Stimulated activated naive B cell treated with anti-CD40 and anti-IgM and Interleukin-4, amounts not matched to agents 10 μg/mL and 1 μg/mL and 100 μg/mL, for 72 hours (primary cell): ENCODE results near the gene LMOD2.

Experiments
- ATAC-seq, 2 donors: fragments of 150-1000 bp; cut with Tn5 transposase; replicated peaks; 2 replicates each; pipeline ENCODE4 v1.10.0; 2021; ENCODE audit warnings: moderate library complexity in 1 of 2
- DNase-seq: peaks from one replicate; pipeline ENCODE4 v3.0.0; 2021
- H3K27ac Mint-ChIP-seq: one replicate; pipeline ENCODE4 v1.8.0; 2022; ENCODE audit warnings: mild to moderate bottlenecking, mixed read lengths
- H3K27me3 Mint-ChIP-seq, 2 donors: one replicate each; pipeline ENCODE4 v1.8.0; 2022; ENCODE audit warnings: mixed read lengths in 2 of 2
- H3K36me3 Mint-ChIP-seq, 2 donors: one replicate each; pipeline ENCODE4 v1.8.0; 2022; ENCODE audit warnings: mixed read lengths in 2 of 2, mild to moderate bottlenecking in 1 of 2
- H3K4me1 Mint-ChIP-seq, 2 donors: one replicate each; pipeline ENCODE4 v1.8.0; 2022; ENCODE audit warnings: mixed read lengths in 2 of 2, mild to moderate bottlenecking in 1 of 2
- H3K4me3 Mint-ChIP-seq, 2 donors: one replicate each; pipeline ENCODE4 v1.8.0; 2022; ENCODE audit warnings: mild to moderate bottlenecking in 2 of 2, mixed read lengths in 2 of 2, moderate library complexity in 1 of 2
- H3K9me3 Mint-ChIP-seq, 2 donors: one replicate each; pipeline ENCODE4 v1.8.0; 2022; ENCODE audit warnings: mixed read lengths in 2 of 2, mild to moderate bottlenecking in 1 of 2

The LMOD2 gene

GRCh38 chr7:123652406-123652805 is 3.3 kb upstream of the LMOD2 start:
- Mint-ChIP-seq H3K4me3 (no peak overlapping the region), H3K9me3 (no peaks in the 10 kb centered on the region), H3K27me3 (peaks cover 15 to 19% of the 10 kb centered on the region in 2 donors), H3K27ac (no peak overlapping the region), H3K4me1 (no peaks in the 10 kb centered on the region), H3K36me3 (no peaks in the 10 kb centered on the region)
- ATAC-seq (no peak), DNase-seq (no peak)

GRCh38 chr7:123653162-123653561 is 2.5 kb upstream of the LMOD2 start:
- Mint-ChIP-seq H3K4me3 (no peak overlapping the region), H3K27ac (no peak overlapping the region), H3K4me1 (no peaks in the 10 kb centered on the region), H3K36me3 (no peaks in the 10 kb centered on the region), H3K27me3 (peaks cover 15 to 18% of the 10 kb centered on the region in 2 donors), H3K9me3 (no peaks in the 10 kb centered on the region)
- ATAC-seq (no peak), DNase-seq (no peak)

- no peaks in the 10 kb centered on the region for H3K4me1 Mint-ChIP-seq
Measured at GRCh38 chr7:123656544-123657303, 1.1 kb downstream of the LMOD2 start.

GRCh38 chr7:123657304-123657685 is 1.6 kb downstream of the LMOD2 start:
- H3K36me3 Mint-ChIP-seq = no peaks in the 10 kb centered on the region
- no peaks in the 10 kb centered on the region for H3K4me1 Mint-ChIP-seq
- peaks cover 29% of the 10 kb centered on the region in 2 donors for H3K27me3 Mint-ChIP-seq
- DNase-seq (no peak), ATAC-seq (no peak)
- H3K27ac Mint-ChIP-seq = no peak overlapping the region
- no peak overlapping the region for H3K4me3 Mint-ChIP-seq
- H3K9me3 Mint-ChIP-seq = no peaks in the 10 kb centered on the region

More at GRCh38 chr7:123656544-123657303, 1.1 kb downstream of the LMOD2 start:
- no peaks in the 10 kb centered on the region for H3K9me3 Mint-ChIP-seq
- H3K36me3 Mint-ChIP-seq = no peaks in the 10 kb centered on the region
- H3K4me3 Mint-ChIP-seq = no peak overlapping the region
- H3K27ac Mint-ChIP-seq = no peak overlapping the region
- DNase-seq (no peak), ATAC-seq (no peak)
- peaks cover 23 to 27% of the 10 kb centered on the region in 2 donors for H3K27me3 Mint-ChIP-seq

- no peak for ATAC-seq
- Mint-ChIP-seq H3K9me3 (no peaks in the 10 kb centered on the region), H3K27ac (no peak overlapping the region), H3K27me3 (peaks cover 36% of the 10 kb centered on the region in 2 donors), H3K4me3 (no peak overlapping the region), H3K4me1 (no peaks in the 10 kb centered on the region), H3K36me3 (no peaks in the 10 kb centered on the region)
- no peak for DNase-seq
Measured at GRCh38 chr7:123658023-123658422, 2.4 kb downstream of the LMOD2 start.

- ATAC-seq (no peak), DNase-seq (no peak)
- no peak overlapping the region for H3K4me3 Mint-ChIP-seq
- H3K36me3 Mint-ChIP-seq = no peaks in the 10 kb centered on the region
- H3K27me3 Mint-ChIP-seq = peaks cover 43 to 48% of the 10 kb centered on the region in 2 donors
- H3K4me1 Mint-ChIP-seq = no peaks in the 10 kb centered on the region
- H3K27ac Mint-ChIP-seq = no peak overlapping the region
- H3K9me3 Mint-ChIP-seq = no peaks in the 10 kb centered on the region
Measured at GRCh38 chr7:123660514-123661354, 5.1 kb downstream of the LMOD2 start.

GRCh38 chr7:123661765-123662164 is 6.1 kb downstream of the LMOD2 start:
- no peak for ATAC-seq
- Mint-ChIP-seq H3K27ac (no peak overlapping the region), H3K4me1 (no peaks in the 10 kb centered on the region), H3K36me3 (no peaks in the 10 kb centered on the region), H3K9me3 (no peaks in the 10 kb centered on the region), H3K4me3 (no peak overlapping the region), H3K27me3 (peaks cover 41 to 47% of the 10 kb centered on the region in 2 donors)
- DNase-seq = no peak

GRCh38 chr7:123662293-123662692 is 6.6 kb downstream of the LMOD2 start:
- Mint-ChIP-seq H3K27ac (no peak overlapping the region), H3K4me3 (no peak overlapping the region)

GRCh38 chr7:123662755-123663154 is 7.1 kb downstream of the LMOD2 start:
- DNase-seq = no peak

More at GRCh38 chr7:123662293-123662692, 6.6 kb downstream of the LMOD2 start:
- no peaks in the 10 kb centered on the region for H3K9me3 Mint-ChIP-seq
- DNase-seq = no peak
- no peak for ATAC-seq
- peaks cover 41 to 47% of the 10 kb centered on the region in 2 donors for H3K27me3 Mint-ChIP-seq
- no peaks in the 10 kb centered on the region for H3K4me1 Mint-ChIP-seq
- H3K36me3 Mint-ChIP-seq = no peaks in the 10 kb centered on the region

GRCh38 chr7:123663200-123663599 is 7.5 kb downstream of the LMOD2 start:
- DNase-seq (no peak), ATAC-seq (no peak)
- Mint-ChIP-seq H3K27me3 (peaks cover 41 to 47% of the 10 kb centered on the region in 2 donors), H3K36me3 (no peaks in the 10 kb centered on the region), H3K9me3 (no peaks in the 10 kb centered on the region), H3K27ac (no peak overlapping the region), H3K4me3 (no peak overlapping the region), H3K4me1 (no peaks in the 10 kb centered on the region)

More at GRCh38 chr7:123662755-123663154, 7.1 kb downstream of the LMOD2 start:
- peaks cover 41 to 47% of the 10 kb centered on the region in 2 donors for H3K27me3 Mint-ChIP-seq
- H3K9me3 Mint-ChIP-seq = no peaks in the 10 kb centered on the region
- ATAC-seq = no peak
- H3K4me3 Mint-ChIP-seq = no peak overlapping the region
- H3K27ac Mint-ChIP-seq = no peak overlapping the region
- H3K4me1 Mint-ChIP-seq = no peaks in the 10 kb centered on the region
- H3K36me3 Mint-ChIP-seq = no peaks in the 10 kb centered on the region

GRCh38 chr7:123665157-123665556 is 9.5 kb downstream of the LMOD2 start:
- H3K27me3 Mint-ChIP-seq = peaks cover 30 to 39% of the 10 kb centered on the region in 2 donors
- H3K4me1 Mint-ChIP-seq = no peaks in the 10 kb centered on the region
- H3K27ac Mint-ChIP-seq = no peak overlapping the region
- ATAC-seq = no peak
- H3K9me3 Mint-ChIP-seq = no peaks in the 10 kb centered on the region
- H3K4me3 Mint-ChIP-seq = no peak overlapping the region
- DNase-seq = no peak
- no peaks in the 10 kb centered on the region for H3K36me3 Mint-ChIP-seq

- no peaks in the 10 kb centered on the region for H3K9me3 Mint-ChIP-seq
- H3K4me3 Mint-ChIP-seq = no peak overlapping the region
- no peak for DNase-seq
- H3K27me3 Mint-ChIP-seq = peaks cover 23 to 37% of the 10 kb centered on the region in 2 donors
- H3K27ac Mint-ChIP-seq = no peak overlapping the region
- H3K36me3 Mint-ChIP-seq = no peaks in the 10 kb centered on the region
- ATAC-seq = no peak
- H3K4me1 Mint-ChIP-seq = no peaks in the 10 kb centered on the region
Measured at GRCh38 chr7:123665896-123666295, 10.2 kb downstream of the LMOD2 start.

- Mint-ChIP-seq H3K4me3 (no peak overlapping the region), H3K9me3 (no peaks in the 10 kb centered on the region), H3K36me3 (no peaks in the 10 kb centered on the region), H3K27ac (no peak overlapping the region), H3K27me3 (peaks cover 20 to 31% of the 10 kb centered on the region in 2 donors), H3K4me1 (no peaks in the 10 kb centered on the region)
- DNase-seq (no peak), ATAC-seq (no peak)
Measured at GRCh38 chr7:123666492-123666891, 10.8 kb downstream of the LMOD2 start.

GRCh38 chr7:123669485-123669884 is 13.8 kb downstream of the LMOD2 start:
- Mint-ChIP-seq H3K9me3 (no peaks in the 10 kb centered on the region), H3K27me3 (peaks cover 2 to 8% of the 10 kb centered on the region in 2 donors), H3K27ac (no peak overlapping the region), H3K36me3 (no peaks in the 10 kb centered on the region), H3K4me1 (no peaks in the 10 kb centered on the region), H3K4me3 (no peak overlapping the region)
- ATAC-seq (no peak), DNase-seq (no peak)
